Spleen (tissue), 7 donors: Measurements from ENCODE around the gene TTC28.

Source experiments
- POLR2A ChIP-seq, 3 donors: fragments of 450-650 bp; IDR thresholded peaks; one replicate each; pipeline ENCODE4 v1.5.1; 2017; ENCODE audit warnings: antibody characterized with exemption in 3 of 3, mild to moderate bottlenecking in 1 of 3
- TF ChIP-seq, protein P1 (sequence below), 11 experiments: fragments of 200-600 bp in 7 of 11; fragments of 450-650 bp in 4 of 11; sonication (generic) in 4 of 11; IDR thresholded peaks in 8 of 11; conservative IDR thresholded peaks in 3 of 11; 1 replicate in 7 of 11; 2 replicates in 4 of 11; pipeline versions ENCODE4 v1.4.0 to v1.8.0; 2016 to 2021; ENCODE audit warnings: antibody characterized with exemption in 11 of 11, inconsistent platforms in 4 of 11, mild to moderate bottlenecking in 1 of 11
- donor health status: DM: no; HTN: no; CAD: no; lungs with moderate emphysema.
- donor health status: DM: no; HTN: no; CAD: no.
- donor health status: DM: no; HTN: no; CAD: no.

DNA sequence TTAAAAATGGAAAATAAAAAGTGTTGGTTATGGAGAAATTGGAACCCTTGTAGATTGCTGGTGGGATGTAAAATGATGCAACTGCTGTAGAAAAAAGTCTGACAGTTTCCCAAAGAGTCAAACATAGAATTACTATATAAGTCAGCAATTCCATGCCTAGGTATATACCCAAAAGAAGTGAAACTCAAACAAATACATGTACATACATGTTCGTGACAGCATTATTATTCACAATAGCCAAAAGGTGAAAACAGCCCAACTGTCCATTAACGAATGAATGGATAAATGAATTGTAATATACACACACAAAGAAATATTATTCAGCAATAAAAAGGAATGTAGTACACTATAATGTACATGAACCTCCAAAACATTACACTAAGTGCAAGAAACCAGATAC is 116.0 kb downstream of the TTC28 start:
- TF ChIP-seq, protein P1, sequence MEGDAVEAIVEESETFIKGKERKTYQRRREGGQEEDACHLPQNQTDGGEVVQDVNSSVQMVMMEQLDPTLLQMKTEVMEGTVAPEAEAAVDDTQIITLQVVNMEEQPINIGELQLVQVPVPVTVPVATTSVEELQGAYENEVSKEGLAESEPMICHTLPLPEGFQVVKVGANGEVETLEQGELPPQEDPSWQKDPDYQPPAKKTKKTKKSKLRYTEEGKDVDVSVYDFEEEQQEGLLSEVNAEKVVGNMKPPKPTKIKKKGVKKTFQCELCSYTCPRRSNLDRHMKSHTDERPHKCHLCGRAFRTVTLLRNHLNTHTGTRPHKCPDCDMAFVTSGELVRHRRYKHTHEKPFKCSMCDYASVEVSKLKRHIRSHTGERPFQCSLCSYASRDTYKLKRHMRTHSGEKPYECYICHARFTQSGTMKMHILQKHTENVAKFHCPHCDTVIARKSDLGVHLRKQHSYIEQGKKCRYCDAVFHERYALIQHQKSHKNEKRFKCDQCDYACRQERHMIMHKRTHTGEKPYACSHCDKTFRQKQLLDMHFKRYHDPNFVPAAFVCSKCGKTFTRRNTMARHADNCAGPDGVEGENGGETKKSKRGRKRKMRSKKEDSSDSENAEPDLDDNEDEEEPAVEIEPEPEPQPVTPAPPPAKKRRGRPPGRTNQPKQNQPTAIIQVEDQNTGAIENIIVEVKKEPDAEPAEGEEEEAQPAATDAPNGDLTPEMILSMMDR (IDR thresholded peaks at IDR 0.05 in 8 of 11, conservative IDR thresholded peaks at IDR 0.05 in 3 of 11), result no peak
- TF ChIP-seq POLR2A (IDR thresholded peaks at IDR 0.05), result no peak
